Fibroblast of mammary gland (primary cell): ENCODE measurements around the gene MYO7A.
"Not testable (repeated sequence)": the region's sequence is repeated elsewhere in the genome, so short reads cannot be mapped to it uniquely, and the experiment has no call there.

ENCODE experiments used
- DNase-seq: peaks from one replicate; pipeline ENCODE4 v3.0.0-alpha.2; 2010; ENCODE audit warnings: low read depth
- H3K4me3 ChIP-seq: 2 replicates; pipeline ENCODE4 v1.5.1; 2011; ENCODE audit warnings: low read depth, mild to moderate bottlenecking, low read length, moderate library complexity; ENCODE audit not compliant: control insufficient read depth
- TF ChIP-seq, protein P1 (sequence below): conservative IDR thresholded peaks from 2 replicates; pipeline ENCODE4 v1.5.1; 2011; ENCODE audit warnings: low read depth, low read length, inconsistent platforms; ENCODE audit not compliant: control insufficient read depth, insufficient read depth

The MYO7A gene

DNA sequence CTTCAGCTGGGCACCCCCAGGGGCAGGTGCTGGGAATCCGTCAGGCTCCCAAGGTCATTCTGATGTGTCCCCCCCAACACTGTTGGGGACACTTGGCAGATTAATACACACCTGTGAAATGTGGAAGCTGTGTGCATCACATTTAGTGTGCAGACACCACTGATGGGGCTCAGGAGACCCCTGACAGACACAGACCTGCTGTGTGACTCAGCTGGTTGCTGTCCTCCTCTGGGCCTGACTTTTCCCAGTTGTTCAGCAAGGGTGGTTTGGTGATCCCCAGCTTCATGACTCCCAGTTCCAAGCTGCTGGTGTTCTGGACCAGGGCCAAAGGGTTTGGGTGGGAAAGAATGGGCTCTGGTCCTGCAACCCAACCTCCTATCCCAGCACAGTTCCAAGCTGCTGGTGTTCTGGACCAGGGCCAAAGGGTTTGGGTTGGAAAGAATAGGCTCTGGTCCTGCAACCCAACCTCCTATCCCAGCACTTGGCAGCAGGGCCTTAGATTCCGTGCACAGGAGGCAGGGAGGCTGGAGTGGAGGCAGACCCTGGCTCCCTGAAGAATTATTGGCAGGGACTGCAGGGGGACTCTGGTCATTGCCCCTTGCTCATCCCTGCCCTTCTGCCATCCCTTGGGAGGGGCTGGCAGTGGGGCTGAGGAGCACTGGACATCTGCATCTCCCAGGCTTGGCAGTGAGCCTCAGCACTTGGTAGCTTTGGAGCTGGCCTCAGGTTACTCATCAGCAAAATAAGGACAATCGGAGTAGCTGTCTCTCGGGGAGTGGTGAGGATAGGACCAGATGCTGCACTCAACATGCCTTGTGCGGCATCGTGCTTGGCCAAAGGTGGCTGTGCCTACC is 33.8 kb upstream of the MYO7A start:
- peak; percentile 16 for DNase-seq
- TF ChIP-seq, protein P1, sequence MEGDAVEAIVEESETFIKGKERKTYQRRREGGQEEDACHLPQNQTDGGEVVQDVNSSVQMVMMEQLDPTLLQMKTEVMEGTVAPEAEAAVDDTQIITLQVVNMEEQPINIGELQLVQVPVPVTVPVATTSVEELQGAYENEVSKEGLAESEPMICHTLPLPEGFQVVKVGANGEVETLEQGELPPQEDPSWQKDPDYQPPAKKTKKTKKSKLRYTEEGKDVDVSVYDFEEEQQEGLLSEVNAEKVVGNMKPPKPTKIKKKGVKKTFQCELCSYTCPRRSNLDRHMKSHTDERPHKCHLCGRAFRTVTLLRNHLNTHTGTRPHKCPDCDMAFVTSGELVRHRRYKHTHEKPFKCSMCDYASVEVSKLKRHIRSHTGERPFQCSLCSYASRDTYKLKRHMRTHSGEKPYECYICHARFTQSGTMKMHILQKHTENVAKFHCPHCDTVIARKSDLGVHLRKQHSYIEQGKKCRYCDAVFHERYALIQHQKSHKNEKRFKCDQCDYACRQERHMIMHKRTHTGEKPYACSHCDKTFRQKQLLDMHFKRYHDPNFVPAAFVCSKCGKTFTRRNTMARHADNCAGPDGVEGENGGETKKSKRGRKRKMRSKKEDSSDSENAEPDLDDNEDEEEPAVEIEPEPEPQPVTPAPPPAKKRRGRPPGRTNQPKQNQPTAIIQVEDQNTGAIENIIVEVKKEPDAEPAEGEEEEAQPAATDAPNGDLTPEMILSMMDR: no peak
- no peak overlapping the region for H3K4me3 ChIP-seq

DNA sequence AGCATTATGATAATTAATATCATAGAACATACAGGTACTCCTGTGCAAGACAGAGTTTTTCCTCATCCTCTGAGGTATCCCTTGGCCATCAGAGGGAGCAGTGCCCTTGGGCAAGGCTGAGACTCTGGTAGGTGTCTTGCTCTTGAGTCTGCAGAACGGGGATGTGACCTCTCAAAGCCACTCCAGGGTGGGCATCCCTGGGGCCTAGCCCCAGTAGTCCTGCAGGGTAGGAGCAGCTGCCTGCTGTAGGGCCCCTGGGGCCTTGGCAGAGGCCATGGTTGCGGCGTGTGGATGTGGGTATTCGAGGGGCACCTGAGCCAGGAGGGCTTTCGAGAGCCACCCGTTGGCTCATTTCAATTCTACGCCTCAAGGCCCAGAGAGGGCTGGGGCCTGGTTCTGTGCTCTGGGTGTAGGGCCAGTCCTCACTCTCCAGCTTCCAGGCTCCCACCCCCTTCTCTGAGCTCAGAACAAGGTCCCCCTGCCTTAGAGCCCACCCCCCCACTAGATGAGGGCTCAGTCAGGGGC is 33.1 kb upstream of the MYO7A start:
- TF ChIP-seq, protein P1: no peak
- DNase-seq: no peak
- no peak overlapping the region for H3K4me3 ChIP-seq

DNA sequence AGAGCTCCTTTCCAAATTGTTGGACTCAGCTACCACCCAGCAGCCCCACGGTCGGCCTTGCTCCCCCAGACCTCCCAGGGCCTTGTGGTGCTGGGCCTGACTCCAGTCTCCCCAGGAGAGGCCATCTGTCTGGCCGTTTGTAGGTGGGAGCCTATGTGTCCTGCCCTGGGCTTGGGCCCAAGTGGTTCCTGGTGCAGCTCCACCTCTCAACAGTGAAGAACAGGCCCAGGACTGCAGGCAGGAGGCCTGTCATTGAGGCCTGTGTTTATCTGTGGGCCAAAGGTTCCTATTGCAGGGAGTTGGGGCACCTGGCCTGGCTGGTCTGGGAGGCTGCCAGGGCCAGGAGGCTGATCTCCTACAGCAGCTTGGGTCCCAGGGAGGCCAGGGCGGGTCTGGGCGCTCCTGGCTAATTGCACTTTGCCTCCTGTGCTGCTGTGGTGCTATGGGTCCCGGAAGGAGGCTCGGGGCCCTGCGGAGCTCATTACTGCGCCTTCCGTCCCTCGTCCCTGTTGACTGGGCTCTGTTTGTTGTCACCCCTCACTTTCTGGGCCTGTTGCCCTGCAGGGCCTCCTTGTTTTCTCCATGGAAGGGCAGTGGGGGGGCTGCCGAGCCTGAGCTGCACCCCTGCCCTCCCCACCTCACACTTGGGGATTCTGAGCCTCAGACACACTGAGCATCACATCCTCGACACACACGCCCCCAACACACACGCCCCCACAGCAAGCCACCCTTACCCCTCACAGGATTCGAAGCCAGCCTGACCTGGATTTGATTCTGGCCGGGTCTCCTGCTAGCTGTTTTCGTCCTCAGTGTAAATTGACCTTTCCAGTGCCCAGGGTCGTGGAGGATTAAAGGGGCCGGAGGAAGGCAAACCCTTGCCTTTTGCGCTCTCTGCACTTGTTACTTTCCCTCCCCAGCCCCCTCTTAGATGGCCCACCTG is 32.2 kb upstream of the MYO7A start:
- TF ChIP-seq, protein P1: no peak
- H3K4me3 ChIP-seq: no peak overlapping the region
- no peak for DNase-seq

DNA sequence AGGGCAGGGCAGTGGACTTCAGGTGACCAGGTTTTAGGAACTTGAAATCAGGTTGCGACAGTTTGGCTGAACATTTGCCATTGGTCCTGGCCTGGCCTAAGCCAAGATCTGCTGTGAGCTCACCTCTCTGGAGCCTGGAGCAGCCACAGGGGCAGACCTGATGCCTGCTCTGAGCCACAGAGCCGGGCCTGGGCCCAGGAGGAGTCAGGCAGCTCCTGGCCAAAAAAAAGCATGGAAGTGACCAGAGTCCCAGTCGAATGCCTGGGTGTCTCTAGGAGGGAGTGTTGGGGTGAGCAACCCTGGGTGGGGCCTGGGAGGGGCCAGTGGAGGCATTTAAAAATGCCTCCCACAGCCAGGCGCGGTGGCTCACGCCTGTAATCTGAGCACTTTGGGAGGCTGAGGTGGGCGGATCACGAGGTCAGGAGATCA is 31.4 kb upstream of the MYO7A start:
- TF ChIP-seq, protein P1: no peak
- no peak for DNase-seq
- no peak overlapping the region for H3K4me3 ChIP-seq

DNA sequence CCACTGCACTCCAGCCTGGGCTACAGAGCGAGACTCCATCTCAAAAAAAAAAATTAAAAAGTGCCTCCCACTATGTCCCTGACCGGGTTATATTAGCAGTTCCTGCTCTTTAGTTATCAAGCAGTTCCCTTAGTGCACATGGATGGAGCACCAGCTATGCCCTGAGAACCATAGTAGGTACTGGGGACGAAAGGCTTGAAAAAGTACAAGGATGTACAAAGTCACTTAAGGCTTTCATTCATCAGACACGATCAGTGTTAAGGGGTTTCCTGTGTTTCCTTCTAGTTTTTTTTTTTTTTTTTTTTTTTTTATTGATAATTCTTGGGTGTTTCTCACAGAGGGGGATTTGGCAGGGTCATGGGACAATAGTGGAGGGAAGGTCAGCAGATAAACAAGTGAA is 30.9 kb upstream of the MYO7A start:
- H3K4me3 ChIP-seq, DNase-seq: not testable (repeated sequence)

DNA sequence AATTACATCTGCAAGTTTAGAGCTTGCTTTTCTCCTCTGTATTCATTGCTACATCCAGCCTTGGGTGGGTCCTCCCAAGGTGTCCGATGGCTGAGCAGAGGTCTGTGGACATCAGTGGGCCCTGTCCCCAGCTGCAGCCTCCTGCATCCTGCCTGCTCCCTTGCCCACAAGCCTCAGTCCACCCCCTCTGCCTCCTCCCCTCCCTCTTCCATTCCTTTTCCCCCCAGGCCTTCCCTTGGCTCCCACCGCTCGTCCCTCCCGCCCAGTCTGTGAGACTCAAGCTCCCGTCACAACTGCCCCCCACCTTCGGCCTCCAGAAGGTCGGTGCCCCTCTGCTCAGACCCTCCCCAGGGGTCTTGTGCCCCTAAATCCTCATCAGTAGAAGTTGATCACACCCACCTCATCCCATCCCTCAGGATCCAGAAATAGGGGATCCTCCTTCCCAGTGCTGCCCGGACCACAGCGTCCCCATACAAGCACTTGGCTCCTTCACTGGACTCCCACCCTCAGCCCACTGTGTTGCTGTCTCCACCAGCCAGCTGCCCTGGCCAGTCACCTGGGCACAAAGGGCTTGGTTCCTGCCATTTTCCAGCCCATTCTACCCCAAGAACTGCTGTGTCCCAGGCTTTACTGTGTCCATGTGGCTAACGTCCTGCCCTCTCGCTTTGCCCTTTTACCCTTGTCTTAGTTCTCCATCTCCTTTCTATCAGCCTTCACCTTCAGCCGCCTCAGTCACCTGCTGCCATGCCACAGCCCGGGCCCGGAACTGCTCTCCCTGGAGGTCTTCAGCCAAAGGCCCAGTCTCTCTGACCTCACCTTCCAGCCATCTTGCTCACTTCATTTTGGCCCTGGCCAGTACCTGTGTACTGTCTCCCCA is 27.6 kb upstream of the MYO7A start:
- no peak for DNase-seq
- no peak overlapping the region for H3K4me3 ChIP-seq
- TF ChIP-seq, protein P1: no peak
